GM12878 (cell line): ENCODE measurements around the gene SERPINB4. TPM values are rescaled to one million over a fixed set of nuclear protein-coding genes. Genes with fewer than 3 reads are reported as not detected.
"Not testable (repeated sequence)": the region's sequence is repeated elsewhere in the genome, so short reads cannot be mapped to it uniquely, and the experiment has no call there.

ENCODE experiments used
- ATAC-seq: fragments of 200-7000 bp; cut with Tn5 transposase; 3 replicates; pipeline ENCODE4 v1.9.1; 2020; ENCODE audit warnings: mild to moderate bottlenecking, moderate library complexity
- BruUV-seq: library from RNA; stranded (reverse); fragments of 400-500 nt; replicated peaks from 2 replicates; lab custom pipeline; 2021; lab: Mats Ljungman, UMichigan
- CTCF ChIA-PET: fragments of 300-600 bp; sonication (Branson Sonifier 250); formaldehyde crosslinking; extraction: SDS; loops from one replicate; lab custom pipeline; 2021; ENCODE audit warnings: inconsistent platforms; lab: Yijun Ruan, JAX
- POLR2A ChIA-PET: fragments of 350-600 bp; formaldehyde crosslinking; extraction: SDS; loops from one replicate; lab custom pipeline; 2021; ENCODE audit warnings: inconsistent platforms; lab: Charles Lee
- RAD21 ChIA-PET: fragments of 300-600 bp; sonication (Branson Sonifier 250); formaldehyde crosslinking; loops from one replicate; lab custom pipeline; 2023; ENCODE audit warnings: antibody characterized with exemption; ENCODE audit not compliant: unreplicated experiment; lab: Charles Lee
- SMC1A ChIA-PET: fragments of 300-600 bp; sonication (Branson Sonifier 250); formaldehyde crosslinking; loops from one replicate; lab custom pipeline; 2023; ENCODE audit not compliant: unreplicated experiment, uncharacterized antibody; lab: Charles Lee
- DNase-seq: peaks from one replicate; pipeline ENCODE4 v3.0.0-alpha.2; 2011; ENCODE audit warnings: low read depth, low spot score
- FAIRE-seq: peaks from 3 replicates; lab custom pipeline; 2011; peaks lifted over from hg19 to GRCh38; lab: Jason Lieb, UNC
- H2AFZ ChIP-seq: 2 replicates; pipeline ENCODE4 v1.6.0; 2011; ENCODE audit warnings: low read depth, low read length, control low read depth; ENCODE audit not compliant: control insufficient read depth
- H3K27ac ChIP-seq: 2 replicates; pipeline ENCODE4 v1.5.1; 2011; ENCODE audit warnings: control low read depth; ENCODE audit not compliant: control insufficient read depth, insufficient read depth
- H3K27me3 ChIP-seq, 2 experiments: replicated peaks in 1 of 2; 2 replicates each; pipeline versions ENCODE4 v1.6.0 to v1.6.1; 2011; ENCODE audit warnings: low read length in 1 of 2; ENCODE audit not compliant: control insufficient read depth in 2 of 2, insufficient read depth in 2 of 2
- H3K36me3 ChIP-seq, 2 experiments: 2 replicates each; pipeline ENCODE4 v1.5.1; 2011; ENCODE audit warnings: low read length in 1 of 2; ENCODE audit not compliant: control insufficient read depth in 2 of 2, insufficient read depth in 2 of 2
- H3K4me1 ChIP-seq: 2 replicates; pipeline ENCODE4 v1.6.1; 2011; ENCODE audit warnings: mild to moderate bottlenecking, low read length, moderate library complexity, mixed read lengths; ENCODE audit not compliant: control insufficient read depth, insufficient read depth
- H3K4me2 ChIP-seq: 2 replicates; pipeline ENCODE4 v1.6.0; 2011; ENCODE audit warnings: control low read depth; ENCODE audit not compliant: control insufficient read depth, insufficient read depth
- H3K4me3 ChIP-seq: fragments of 200-600 bp; sonication (generic); 2 replicates; pipeline ENCODE4 v1.5.1; 2016
- H3K79me2 ChIP-seq: 2 replicates; pipeline ENCODE4 v1.6.0; 2011; ENCODE audit warnings: low read length; ENCODE audit not compliant: control insufficient read depth, insufficient read depth
- H3K9ac ChIP-seq: 2 replicates; pipeline ENCODE4 v1.8.0; 2011; ENCODE audit warnings: low read length, control low read depth, mixed read lengths; ENCODE audit not compliant: control insufficient read depth, insufficient read depth
- H3K9me3 ChIP-seq: replicated peaks from 3 replicates; pipeline ENCODE4 v1.5.1; 2011; ENCODE audit warnings: mild to moderate bottlenecking, low read length; ENCODE audit not compliant: control insufficient read depth, insufficient read depth
- H4K20me1 ChIP-seq: 2 replicates; pipeline ENCODE4 v1.6.0; 2011; ENCODE audit not compliant: control insufficient read depth, insufficient read depth
- WGBS: methylation state at CpG from one replicate; pipeline ENCODE4 v1.1.6; 2016; ENCODE audit warnings: low lambda C conversion rate; ENCODE audit not compliant: insufficient replicate concordance, insufficient coverage; ENCODE audit errors: missing lambda C conversion rate; 5-methylcytosine and 5-hydroxymethylcytosine counted together
- in situ Hi-C: fragments of 300-500 bp; cut with MboI; formaldehyde crosslinking; loops from 9 replicates; pipeline ENCODE4 v1.14.3; 2018; ENCODE audit warnings: mixed read lengths
- intact Hi-C: fragments of 100-400 bp; cut with micrococcal nuclease; formaldehyde crosslinking; loops from one replicate; pipeline ENCODE4 v1.14.2; 2022; ENCODE audit not compliant: unreplicated experiment
- polyA plus RNA-seq, 11 experiments: library from polyadenylated mRNA; depleted of rRNA in 4 of 11; unstranded in 6 of 11; stranded (reverse) in 5 of 11; fragments of >200 nt; fragmentation: Nextera tagmentation in 4 of 11; fragmentation: Illumina TruSeq in 1 of 11; extraction: Ambion mirVana in 4 of 11; extraction: Trizol in 1 of 11; gene quantifications; 1 replicate in 1 of 11; 2 replicates in 10 of 11; pipeline versions ENCODE4 v1.2.1 to v1.2.3, GENCODE V29; 2011 to 2016; ENCODE audit warnings: inconsistent platforms in 2 of 11, missing spikeins in 2 of 11, low read depth in 1 of 11
- total RNA-seq, 4 experiments: library from RNA; depleted of rRNA in 3 of 4; stranded (reverse); fragments of >200 nt in 3 of 4; fragmentation: Illumina TruSeq in 1 of 4; extraction: Trizol in 1 of 4; gene quantifications; 2 replicates each; pipeline versions ENCODE4 v1.2.1 to v1.2.3, GENCODE V29; 2013 to 2021

SERPINB4 gene
- total and polyA plus RNA-seq, 10 of the 15 experiments (the other 5 are each of a cell fraction or from before 2014, with no cell fraction given) = not detected

DNA sequence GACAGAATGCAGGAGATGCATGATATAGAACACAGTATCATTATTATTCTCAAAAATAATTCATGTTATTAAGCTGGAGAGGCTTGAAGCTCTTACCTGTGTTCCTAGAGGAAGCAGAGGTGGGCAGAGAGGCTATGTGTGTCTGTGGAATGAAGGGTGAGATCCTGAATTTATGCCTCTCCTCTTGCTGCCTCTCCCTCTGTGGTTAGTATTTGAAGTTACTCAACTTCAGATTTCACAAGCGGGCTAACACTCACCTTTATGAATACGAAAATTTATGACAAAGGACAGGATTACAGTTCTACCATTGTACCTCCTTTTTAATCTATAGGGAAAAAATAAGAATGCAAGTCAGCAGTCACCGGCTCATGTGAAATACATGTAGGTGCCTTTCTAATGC lies 17.7 kb upstream of the SERPINB4 start, which contains the start of gene SERPINB3:
Gene SERPINB3, minus strand, starts transcription at position 144 of the 400 bp plus-strand sequence. CDS start 677 bp downstream, outside the sequence.
- H3K4me2 ChIP-seq, H4K20me1 ChIP-seq, H3K4me3 ChIP-seq, H3K36me3 ChIP-seq, H3K79me2 ChIP-seq, DNase-seq, H3K27ac ChIP-seq, H3K4me1 ChIP-seq, H3K9me3 ChIP-seq, H3K9ac ChIP-seq, H2AFZ ChIP-seq, H3K27me3 ChIP-seq, ATAC-seq, in situ Hi-C loops, RAD21 ChIA-PET, BruUV-seq, FAIRE-seq, CTCF ChIA-PET, POLR2A ChIA-PET, intact Hi-C loops, SMC1A ChIA-PET: not testable (repeated sequence)
- WGBS = 43% methylated on average over 3 of the region's 3 CpGs

DNA sequence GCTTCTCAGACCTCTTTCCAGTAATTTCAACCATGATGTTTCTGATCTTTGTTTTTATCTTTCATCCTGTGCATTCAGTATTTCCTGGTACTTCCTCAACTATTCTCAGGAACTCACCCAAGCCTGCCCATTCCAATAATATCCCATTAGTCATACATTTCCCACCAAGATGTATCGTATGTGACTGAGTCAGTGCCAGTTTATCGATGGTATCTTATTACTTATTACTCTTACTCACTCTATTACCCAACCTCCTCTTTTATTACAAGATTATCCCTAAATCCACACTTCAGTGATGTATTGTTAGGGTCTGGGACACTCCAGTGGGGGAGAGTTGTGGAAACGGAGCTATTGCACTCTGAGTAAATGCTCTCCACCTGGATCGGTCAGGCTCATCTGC lies 14.9 kb upstream of the SERPINB4 start:
- H3K27me3 ChIP-seq, H3K4me3 ChIP-seq, H3K4me1 ChIP-seq, RAD21 ChIA-PET, POLR2A ChIA-PET, H3K79me2 ChIP-seq, H3K4me2 ChIP-seq, H3K9ac ChIP-seq, H3K9me3 ChIP-seq, H4K20me1 ChIP-seq, DNase-seq, BruUV-seq, FAIRE-seq, H3K27ac ChIP-seq, in situ Hi-C loops, H3K36me3 ChIP-seq, SMC1A ChIA-PET, H2AFZ ChIP-seq, ATAC-seq, CTCF ChIA-PET: not testable (repeated sequence)
- 51% methylated on average over 4 of the region's 4 CpGs for WGBS
- intact Hi-C loops = loop anchor here (2.0 kb wide), 1 partner anchor 18 kb away; no protein-coding TSS in a partner anchor

DNA sequence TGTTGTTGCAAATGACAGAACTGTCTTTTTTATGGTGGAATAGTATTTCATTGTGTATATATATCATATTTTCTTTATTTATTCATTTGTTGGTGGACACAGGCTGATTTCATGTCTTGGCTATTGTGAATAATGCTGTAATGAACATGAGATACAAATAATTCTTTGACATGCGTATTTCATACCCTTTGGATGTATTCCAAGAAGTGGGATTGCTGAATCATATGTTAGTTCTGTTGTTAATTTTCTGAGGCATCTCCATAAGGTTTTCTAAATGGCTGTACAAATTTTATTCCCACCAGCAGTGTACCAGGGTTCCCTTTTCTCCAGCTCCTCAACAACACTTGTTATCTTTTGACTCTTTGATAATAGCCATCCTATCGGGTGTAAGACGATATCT lies 6.2 kb upstream of the SERPINB4 start:
- H3K4me1 ChIP-seq, DNase-seq, H3K79me2 ChIP-seq, H2AFZ ChIP-seq, H3K27me3 ChIP-seq, H3K9ac ChIP-seq, intact Hi-C loops, H3K4me2 ChIP-seq, H3K9me3 ChIP-seq, RAD21 ChIA-PET, FAIRE-seq, SMC1A ChIA-PET, BruUV-seq, CTCF ChIA-PET, H4K20me1 ChIP-seq, ATAC-seq, H3K36me3 ChIP-seq, H3K4me3 ChIP-seq, in situ Hi-C loops, H3K27ac ChIP-seq: not testable (repeated sequence)
- WGBS = 38% methylated on average over 3 of the region's 3 CpGs
- POLR2A ChIA-PET = interaction anchor here (0.6 kb wide), 1 partner anchor 828 kb away, joined by 3 read pairs; no protein-coding TSS in a partner anchor
